ENCODE data around the gene RHBDD3.

RHBDD3 gene

DNA sequence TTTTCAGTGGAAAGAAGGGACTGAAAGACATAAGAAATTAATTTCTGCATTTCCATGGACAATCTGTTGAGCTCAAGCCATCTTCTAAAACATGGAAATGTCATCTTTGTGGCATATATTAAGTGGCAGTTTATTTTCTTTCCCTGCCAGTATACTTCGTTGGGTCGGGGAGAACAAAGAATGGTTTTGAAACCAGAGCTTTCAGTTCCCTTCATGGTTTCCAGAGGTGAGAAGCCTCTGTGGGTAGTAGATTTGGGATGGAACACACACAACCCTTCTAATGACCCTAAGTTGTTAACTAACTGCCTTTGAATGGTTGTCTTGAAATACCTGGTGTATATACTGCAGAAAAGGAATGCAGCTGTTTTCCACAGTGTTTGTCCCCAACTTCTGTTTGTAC, 21.1 kb upstream of the RHBDD3 start (continued):
- TF ChIP-seq, protein P1, sequence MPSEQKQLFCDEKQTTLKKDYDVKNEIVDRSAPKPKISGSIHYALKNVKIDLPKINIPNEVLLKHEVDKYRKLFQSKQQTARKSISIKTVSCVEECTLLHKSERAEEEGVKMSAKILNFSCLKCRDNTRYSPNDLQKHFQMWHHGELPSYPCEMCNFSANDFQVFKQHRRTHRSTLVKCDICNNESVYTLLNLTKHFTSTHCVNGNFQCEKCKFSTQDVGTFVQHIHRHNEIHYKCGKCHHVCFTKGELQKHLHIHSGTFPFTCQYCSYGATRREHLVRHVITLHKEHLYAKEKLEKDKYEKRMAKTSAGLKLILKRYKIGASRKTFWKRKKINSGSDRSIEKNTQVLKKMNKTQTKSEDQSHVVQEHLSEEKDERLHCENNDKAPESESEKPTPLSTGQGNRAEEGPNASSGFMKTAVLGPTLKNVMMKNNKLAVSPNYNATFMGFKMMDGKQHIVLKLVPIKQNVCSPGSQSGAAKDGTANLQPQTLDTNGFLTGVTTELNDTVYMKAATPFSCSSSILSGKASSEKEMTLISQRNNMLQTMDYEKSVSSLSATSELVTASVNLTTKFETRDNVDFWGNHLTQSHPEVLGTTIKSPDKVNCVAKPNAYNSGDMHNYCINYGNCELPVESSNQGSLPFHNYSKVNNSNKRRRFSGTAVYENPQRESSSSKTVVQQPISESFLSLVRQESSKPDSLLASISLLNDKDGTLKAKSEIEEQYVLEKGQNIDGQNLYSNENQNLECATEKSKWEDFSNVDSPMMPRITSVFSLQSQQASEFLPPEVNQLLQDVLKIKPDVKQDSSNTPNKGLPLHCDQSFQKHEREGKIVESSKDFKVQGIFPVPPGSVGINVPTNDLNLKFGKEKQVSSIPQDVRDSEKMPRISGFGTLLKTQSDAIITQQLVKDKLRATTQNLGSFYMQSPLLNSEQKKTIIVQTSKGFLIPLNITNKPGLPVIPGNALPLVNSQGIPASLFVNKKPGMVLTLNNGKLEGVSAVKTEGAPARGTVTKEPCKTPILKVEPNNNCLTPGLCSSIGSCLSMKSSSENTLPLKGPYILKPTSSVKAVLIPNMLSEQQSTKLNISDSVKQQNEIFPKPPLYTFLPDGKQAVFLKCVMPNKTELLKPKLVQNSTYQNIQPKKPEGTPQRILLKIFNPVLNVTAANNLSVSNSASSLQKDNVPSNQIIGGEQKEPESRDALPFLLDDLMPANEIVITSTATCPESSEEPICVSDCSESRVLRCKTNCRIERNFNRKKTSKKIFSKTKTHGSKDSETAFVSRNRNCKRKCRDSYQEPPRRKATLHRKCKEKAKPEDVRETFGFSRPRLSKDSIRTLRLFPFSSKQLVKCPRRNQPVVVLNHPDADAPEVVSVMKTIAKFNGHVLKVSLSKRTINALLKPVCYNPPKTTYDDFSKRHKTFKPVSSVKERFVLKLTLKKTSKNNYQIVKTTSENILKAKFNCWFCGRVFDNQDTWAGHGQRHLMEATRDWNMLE (tag by site-specific recombination; conservative IDR thresholded peaks at IDR 0.05; ENCODE audit: low read depth): no peak
- TF ChIP-seq, protein P2, sequence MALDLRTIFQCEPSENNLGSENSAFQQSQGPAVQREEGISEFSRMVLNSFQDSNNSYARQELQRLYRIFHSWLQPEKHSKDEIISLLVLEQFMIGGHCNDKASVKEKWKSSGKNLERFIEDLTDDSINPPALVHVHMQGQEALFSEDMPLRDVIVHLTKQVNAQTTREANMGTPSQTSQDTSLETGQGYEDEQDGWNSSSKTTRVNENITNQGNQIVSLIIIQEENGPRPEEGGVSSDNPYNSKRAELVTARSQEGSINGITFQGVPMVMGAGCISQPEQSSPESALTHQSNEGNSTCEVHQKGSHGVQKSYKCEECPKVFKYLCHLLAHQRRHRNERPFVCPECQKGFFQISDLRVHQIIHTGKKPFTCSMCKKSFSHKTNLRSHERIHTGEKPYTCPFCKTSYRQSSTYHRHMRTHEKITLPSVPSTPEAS (tag by site-specific recombination; IDR thresholded peaks at IDR 0.05): no peak
- TF ChIP-seq KLF17 (tag by site-specific recombination; IDR thresholded peaks at IDR 0.05): no peak

GRCh38 chr22:29284196-29284595, 16.4 kb upstream of the RHBDD3 start:
- Histone ChIP-seq H3K4me1 (ENCODE audit: control insufficient read depth, insufficient read depth, low read length) (no peaks in the 10 kb centered on the region), H3K9me3 (ENCODE audit: control insufficient read depth, insufficient read depth, low read depth, low read length) (no peaks in the 10 kb centered on the region), H3K36me3 (ENCODE audit: control insufficient read depth in 2 of 2, insufficient read depth in 1 of 2, low read length in 2 of 2) (peaks cover 95 to 97% of the 10 kb centered on the region in 2 experiments), H3K27ac (ENCODE audit: extremely low read depth, low read depth, low read length) (no peak overlapping the region), H3K4me3 (ENCODE audit: low read depth, low read length) (no peak overlapping the region)
- TF ChIP-seq, protein P3, sequence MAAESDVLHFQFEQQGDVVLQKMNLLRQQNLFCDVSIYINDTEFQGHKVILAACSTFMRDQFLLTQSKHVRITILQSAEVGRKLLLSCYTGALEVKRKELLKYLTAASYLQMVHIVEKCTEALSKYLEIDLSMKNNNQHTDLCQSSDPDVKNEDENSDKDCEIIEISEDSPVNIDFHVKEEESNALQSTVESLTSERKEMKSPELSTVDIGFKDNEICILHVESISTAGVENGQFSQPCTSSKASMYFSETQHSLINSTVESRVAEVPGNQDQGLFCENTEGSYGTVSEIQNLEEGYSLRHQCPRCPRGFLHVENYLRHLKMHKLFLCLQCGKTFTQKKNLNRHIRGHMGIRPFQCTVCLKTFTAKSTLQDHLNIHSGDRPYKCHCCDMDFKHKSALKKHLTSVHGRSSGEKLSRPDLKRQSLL (tag by site-specific recombination; IDR thresholded peaks at IDR 0.05): no peak
- TF ChIP-seq ZNF18 (tag by site-specific recombination; IDR thresholded peaks at IDR 0.05) (no peak), KLF1 (tag by site-specific recombination; IDR thresholded peaks at IDR 0.05) (no peak), TRIM28 (IDR thresholded peaks at IDR 0.05; ENCODE audit: borderline replicate concordance, low read length) (no peak), ZNF501 (tag by site-specific recombination; IDR thresholded peaks at IDR 0.05) (no peak), ZBTB7A (tag by site-specific recombination; IDR thresholded peaks at IDR 0.05; ENCODE audit: low read depth) (no peak), ZNF16 (tag by site-specific recombination; IDR thresholded peaks at IDR 0.05; ENCODE audit: low read depth) (no peak), ZNF624 (tag by site-specific recombination; IDR thresholded peaks at IDR 0.05) (no peak), ZSCAN16 (tag by site-specific recombination; IDR thresholded peaks at IDR 0.05) (no peak), ZNF112 (tag by site-specific recombination; IDR thresholded peaks at IDR 0.05) (no peak), ZNF146 (tag by site-specific recombination; IDR thresholded peaks at IDR 0.05) (no peak), ZFHX2 (tag by site-specific recombination; conservative IDR thresholded peaks at IDR 0.05) (no peak), IKZF3 (tag by site-specific recombination; IDR thresholded peaks at IDR 0.05) (no peak)
- TF ChIP-seq, protein P4, sequence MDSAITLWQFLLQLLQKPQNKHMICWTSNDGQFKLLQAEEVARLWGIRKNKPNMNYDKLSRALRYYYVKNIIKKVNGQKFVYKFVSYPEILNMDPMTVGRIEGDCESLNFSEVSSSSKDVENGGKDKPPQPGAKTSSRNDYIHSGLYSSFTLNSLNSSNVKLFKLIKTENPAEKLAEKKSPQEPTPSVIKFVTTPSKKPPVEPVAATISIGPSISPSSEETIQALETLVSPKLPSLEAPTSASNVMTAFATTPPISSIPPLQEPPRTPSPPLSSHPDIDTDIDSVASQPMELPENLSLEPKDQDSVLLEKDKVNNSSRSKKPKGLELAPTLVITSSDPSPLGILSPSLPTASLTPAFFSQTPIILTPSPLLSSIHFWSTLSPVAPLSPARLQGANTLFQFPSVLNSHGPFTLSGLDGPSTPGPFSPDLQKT (IDR thresholded peaks at IDR 0.05; ENCODE audit: borderline replicate concordance, low read depth, low read length): no peak
- TF ChIP-seq, protein P5, sequence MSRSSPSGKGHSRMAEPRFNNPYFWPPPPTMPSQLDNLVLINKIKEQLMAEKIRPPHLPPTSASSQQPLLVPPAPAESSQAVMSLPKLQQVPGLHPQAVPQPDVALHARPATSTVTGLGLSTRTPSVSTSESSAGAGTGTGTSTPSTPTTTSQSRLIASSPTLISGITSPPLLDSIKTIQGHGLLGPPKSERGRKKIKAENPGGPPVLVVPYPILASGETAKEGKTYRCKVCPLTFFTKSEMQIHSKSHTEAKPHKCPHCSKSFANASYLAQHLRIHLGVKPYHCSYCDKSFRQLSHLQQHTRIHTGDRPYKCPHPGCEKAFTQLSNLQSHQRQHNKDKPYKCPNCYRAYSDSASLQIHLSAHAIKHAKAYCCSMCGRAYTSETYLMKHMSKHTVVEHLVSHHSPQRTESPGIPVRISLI (tag by site-specific recombination; IDR thresholded peaks at IDR 0.05): no peak
- TF ChIP-seq, protein P6, sequence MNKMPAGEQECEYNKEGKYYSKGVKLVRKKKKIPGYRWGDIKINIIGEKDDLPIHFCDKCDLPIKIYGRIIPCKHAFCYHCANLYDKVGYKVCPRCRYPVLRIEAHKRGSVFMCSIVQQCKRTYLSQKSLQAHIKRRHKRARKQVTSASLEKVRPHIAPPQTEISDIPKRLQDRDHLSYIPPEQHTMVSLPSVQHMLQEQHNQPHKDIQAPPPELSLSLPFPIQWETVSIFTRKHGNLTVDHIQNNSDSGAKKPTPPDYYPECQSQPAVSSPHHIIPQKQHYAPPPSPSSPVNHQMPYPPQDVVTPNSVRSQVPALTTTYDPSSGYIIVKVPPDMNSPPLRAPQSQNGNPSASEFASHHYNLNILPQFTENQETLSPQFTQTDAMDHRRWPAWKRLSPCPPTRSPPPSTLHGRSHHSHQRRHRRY (tag by site-specific recombination; IDR thresholded peaks at IDR 0.05): no peak
- CTCF ChIA-PET: no interaction called here
- POLR2A ChIA-PET: no interaction called here

Data from HEK293 (cell line).